Lower leg skin (tissue), 3 donors: Measurements from ENCODE around the gene LCN12.

Experiments
- CTCF ChIP-seq, 3 donors: fragments of 450-650 bp; IDR thresholded peaks; one replicate each; pipeline ENCODE4 v1.5.1; 2016; ENCODE audit warnings: antibody characterized with exemption in 3 of 3, mild to moderate bottlenecking in 3 of 3, moderate library complexity in 2 of 3
- POLR2A ChIP-seq, 2 donors: fragments of 450-650 bp; IDR thresholded peaks; one replicate each; pipeline ENCODE4 v1.6.1; 2016 to 2017; ENCODE audit warnings: antibody characterized with exemption in 2 of 2, mild to moderate bottlenecking in 1 of 2, moderate library complexity in 1 of 2

DNA sequence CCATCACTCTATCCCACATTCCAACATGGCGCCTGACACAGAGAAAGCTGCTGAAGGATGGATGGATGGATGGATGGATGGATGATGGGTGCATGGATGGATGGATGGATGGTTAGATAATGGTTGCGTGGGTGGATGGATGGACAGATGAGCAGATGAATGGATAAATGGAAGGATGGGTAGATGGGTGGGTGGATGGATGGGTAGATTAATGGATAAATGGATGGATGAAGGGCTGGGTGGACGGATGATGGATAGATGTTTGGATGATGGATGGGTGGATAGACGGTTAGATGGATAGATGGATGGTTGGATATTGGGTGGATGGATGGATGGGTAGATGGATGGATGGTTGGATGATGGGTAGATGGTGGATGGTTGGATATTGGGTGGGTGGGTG lies 4.5 kb downstream of the LCN12 start:
- TF ChIP-seq CTCF (IDR thresholded peaks at IDR 0.05) (no peak), POLR2A (IDR thresholded peaks at IDR 0.05) (no peak)
